Measurements from ENCODE around the gene HS6ST3.

Gene HS6ST3

DNA sequence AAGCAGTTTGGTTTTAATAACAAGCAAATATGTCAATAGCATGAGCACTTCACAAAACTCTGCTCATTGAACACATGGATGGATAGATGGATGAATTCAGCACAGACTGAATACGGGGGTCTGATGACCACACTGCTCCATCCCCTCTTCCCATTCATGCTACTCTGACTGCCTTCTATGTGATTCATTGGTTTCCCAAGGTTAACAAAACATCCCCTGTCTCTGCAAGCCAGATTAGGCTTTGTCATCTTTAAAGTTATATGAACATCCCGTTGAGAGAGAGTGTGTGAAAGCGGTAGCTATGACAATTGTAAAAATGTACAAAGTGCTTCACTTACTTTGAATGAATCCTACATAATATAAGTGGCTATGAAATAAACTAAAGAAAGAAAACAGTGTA lies 651.9 kb downstream of the HS6ST3 start:
- TF ChIP-seq YY1 (IDR thresholded peaks at IDR 0.05; ENCODE audit: low read depth), result no peak
- TF ChIP-seq TAF1 (IDR thresholded peaks at IDR 0.05; ENCODE audit: low read depth), result no peak
- no peak for TF ChIP-seq CEBPB (IDR thresholded peaks at IDR 0.05)
- TF ChIP-seq EGR1 (IDR thresholded peaks at IDR 0.05), result no peak
- TF ChIP-seq, protein P1, sequence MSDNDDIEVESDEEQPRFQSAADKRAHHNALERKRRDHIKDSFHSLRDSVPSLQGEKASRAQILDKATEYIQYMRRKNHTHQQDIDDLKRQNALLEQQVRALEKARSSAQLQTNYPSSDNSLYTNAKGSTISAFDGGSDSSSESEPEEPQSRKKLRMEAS (IDR thresholded peaks at IDR 0.05), result no peak
- no peak for TF ChIP-seq TEAD4 (IDR thresholded peaks at IDR 0.05)
- TF ChIP-seq USF1 (IDR thresholded peaks at IDR 0.05), result no peak
- TF ChIP-seq CREB1 (IDR thresholded peaks at IDR 0.05; ENCODE audit: low read depth), result no peak
- TF ChIP-seq RAD21 (IDR thresholded peaks at IDR 0.05; ENCODE audit: low read depth), result no peak
- no peak for TF ChIP-seq ZBTB7A (IDR thresholded peaks at IDR 0.05; ENCODE audit: low read depth)
- no peak for TF ChIP-seq TCF12 (IDR thresholded peaks at IDR 0.05; ENCODE audit: low read depth)
- no peak for TF ChIP-seq EP300 (IDR thresholded peaks at IDR 0.05; ENCODE audit: borderline replicate concordance)
- TF ChIP-seq NFIC (IDR thresholded peaks at IDR 0.05), result no peak
- TF ChIP-seq, protein P2, sequence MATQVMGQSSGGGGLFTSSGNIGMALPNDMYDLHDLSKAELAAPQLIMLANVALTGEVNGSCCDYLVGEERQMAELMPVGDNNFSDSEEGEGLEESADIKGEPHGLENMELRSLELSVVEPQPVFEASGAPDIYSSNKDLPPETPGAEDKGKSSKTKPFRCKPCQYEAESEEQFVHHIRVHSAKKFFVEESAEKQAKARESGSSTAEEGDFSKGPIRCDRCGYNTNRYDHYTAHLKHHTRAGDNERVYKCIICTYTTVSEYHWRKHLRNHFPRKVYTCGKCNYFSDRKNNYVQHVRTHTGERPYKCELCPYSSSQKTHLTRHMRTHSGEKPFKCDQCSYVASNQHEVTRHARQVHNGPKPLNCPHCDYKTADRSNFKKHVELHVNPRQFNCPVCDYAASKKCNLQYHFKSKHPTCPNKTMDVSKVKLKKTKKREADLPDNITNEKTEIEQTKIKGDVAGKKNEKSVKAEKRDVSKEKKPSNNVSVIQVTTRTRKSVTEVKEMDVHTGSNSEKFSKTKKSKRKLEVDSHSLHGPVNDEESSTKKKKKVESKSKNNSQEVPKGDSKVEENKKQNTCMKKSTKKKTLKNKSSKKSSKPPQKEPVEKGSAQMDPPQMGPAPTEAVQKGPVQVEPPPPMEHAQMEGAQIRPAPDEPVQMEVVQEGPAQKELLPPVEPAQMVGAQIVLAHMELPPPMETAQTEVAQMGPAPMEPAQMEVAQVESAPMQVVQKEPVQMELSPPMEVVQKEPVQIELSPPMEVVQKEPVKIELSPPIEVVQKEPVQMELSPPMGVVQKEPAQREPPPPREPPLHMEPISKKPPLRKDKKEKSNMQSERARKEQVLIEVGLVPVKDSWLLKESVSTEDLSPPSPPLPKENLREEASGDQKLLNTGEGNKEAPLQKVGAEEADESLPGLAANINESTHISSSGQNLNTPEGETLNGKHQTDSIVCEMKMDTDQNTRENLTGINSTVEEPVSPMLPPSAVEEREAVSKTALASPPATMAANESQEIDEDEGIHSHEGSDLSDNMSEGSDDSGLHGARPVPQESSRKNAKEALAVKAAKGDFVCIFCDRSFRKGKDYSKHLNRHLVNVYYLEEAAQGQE (IDR thresholded peaks at IDR 0.05; ENCODE audit: low read depth), result no peak
- TF ChIP-seq FOXM1 (IDR thresholded peaks at IDR 0.05; ENCODE audit: borderline replicate concordance, low read depth), result no peak

DNA sequence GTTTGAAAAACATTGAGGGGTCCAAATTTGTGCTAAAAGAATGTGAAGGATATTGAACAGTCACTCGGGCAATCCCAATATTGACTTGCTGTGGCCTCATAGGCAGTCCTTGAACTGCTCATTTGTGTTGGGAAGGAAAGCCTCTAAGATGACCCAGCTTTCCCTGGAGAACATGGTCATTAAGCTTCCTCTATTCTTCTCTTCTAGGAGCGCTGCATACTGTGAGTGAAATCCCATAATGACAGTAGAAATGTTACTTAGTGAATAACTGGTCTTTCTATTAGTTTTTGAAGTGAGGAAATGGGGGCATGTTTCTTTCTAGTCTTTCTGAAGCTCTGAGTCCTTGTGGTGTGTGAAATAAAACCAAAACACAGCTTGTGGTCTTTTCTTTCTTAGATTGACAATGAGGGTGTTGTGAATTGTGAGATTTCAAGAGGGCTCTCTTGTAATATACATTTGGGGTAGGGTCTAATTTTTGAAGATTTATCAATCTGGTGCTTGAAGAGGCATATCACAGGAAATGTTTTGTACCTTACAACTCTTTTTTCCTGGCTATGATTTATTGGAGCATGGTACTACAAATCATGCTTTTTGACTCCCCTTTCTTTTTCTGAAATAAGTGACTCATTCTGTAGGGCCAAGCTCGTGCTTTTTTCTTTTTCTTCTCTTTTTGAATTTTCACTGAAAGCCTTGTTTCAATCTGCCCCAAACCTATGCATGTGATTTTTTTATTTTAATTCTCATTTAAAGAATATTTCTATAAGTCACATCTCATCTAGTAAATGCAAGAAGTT lies 653.6 kb downstream of the HS6ST3 start:
- no peak for TF ChIP-seq EGR1 (IDR thresholded peaks at IDR 0.05)
- TF ChIP-seq EP300 (IDR thresholded peaks at IDR 0.05; ENCODE audit: borderline replicate concordance), result no peak
- TF ChIP-seq CREB1 (IDR thresholded peaks at IDR 0.05; ENCODE audit: low read depth), result no peak
- TF ChIP-seq USF1 (IDR thresholded peaks at IDR 0.05), result no peak
- no peak for TF ChIP-seq TAF1 (IDR thresholded peaks at IDR 0.05; ENCODE audit: low read depth)
- TF ChIP-seq, protein P2 (IDR thresholded peaks at IDR 0.05; ENCODE audit: low read depth), result no peak
- TF ChIP-seq TEAD4 (IDR thresholded peaks at IDR 0.05), result no peak
- no peak for TF ChIP-seq FOXM1 (IDR thresholded peaks at IDR 0.05; ENCODE audit: borderline replicate concordance, low read depth)
- no peak for TF ChIP-seq RAD21 (IDR thresholded peaks at IDR 0.05; ENCODE audit: low read depth)
- TF ChIP-seq ZBTB7A (IDR thresholded peaks at IDR 0.05; ENCODE audit: low read depth), result no peak
- no peak for TF ChIP-seq TCF12 (IDR thresholded peaks at IDR 0.05; ENCODE audit: low read depth)
- TF ChIP-seq YY1 (IDR thresholded peaks at IDR 0.05; ENCODE audit: low read depth), result no peak
- TF ChIP-seq NFIC (IDR thresholded peaks at IDR 0.05), result no peak
- no peak for TF ChIP-seq CEBPB (IDR thresholded peaks at IDR 0.05)
- TF ChIP-seq, protein P1 (IDR thresholded peaks at IDR 0.05), result no peak

DNA sequence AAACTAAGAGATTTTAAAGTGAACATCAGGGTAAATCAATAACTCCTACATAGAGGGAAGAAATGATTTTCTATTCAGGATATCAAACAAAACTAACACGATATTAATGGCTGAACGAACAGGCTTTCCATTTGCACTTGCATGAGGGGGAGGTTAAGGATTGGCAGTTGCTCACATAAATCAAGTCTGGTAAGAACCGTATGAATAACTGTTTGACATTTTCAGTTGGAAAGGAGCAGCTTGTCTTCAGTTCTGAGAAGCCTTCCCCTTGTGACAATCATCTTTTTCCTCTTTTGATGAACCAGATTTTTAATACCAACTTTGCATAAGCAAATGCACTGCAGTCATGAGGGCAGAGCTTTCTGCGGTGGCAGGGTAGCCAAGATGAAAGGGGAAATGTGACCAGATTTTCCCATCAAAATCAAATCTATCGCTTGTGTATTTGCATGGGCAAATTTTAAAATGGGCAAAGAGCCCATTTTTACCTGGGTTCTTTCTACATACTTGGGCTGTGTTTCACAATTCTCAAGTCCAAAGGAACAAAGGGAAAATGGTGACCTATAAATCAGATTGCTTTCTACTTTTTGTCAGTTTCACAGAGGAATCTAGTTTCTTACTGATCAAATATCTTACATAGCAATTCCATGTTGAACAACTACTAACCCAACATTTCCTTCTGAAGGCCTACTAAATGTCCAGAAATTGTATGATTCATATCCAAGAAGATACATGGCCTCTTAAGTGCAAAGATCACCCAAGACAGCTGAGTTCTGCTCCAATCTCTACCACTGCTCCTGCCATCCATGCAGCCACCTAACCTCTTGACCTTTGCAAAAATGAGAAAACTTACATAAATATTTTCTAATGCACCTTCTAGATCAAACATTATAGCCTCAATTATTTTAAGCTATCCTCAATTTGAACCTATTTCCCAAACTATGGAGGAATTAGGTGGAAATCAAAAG lies 654.7 kb downstream of the HS6ST3 start:
- TF ChIP-seq USF1 (IDR thresholded peaks at IDR 0.05) (no peak), FOXM1 (IDR thresholded peaks at IDR 0.05; ENCODE audit: borderline replicate concordance, low read depth) (no peak), ZBTB7A (IDR thresholded peaks at IDR 0.05; ENCODE audit: low read depth) (no peak), CREB1 (IDR thresholded peaks at IDR 0.05; ENCODE audit: low read depth) (no peak), EP300 (IDR thresholded peaks at IDR 0.05; ENCODE audit: borderline replicate concordance) (no peak), CEBPB (IDR thresholded peaks at IDR 0.05) (no peak), TEAD4 (IDR thresholded peaks at IDR 0.05) (no peak), EGR1 (IDR thresholded peaks at IDR 0.05) (no peak)
- TF ChIP-seq, protein P2 (IDR thresholded peaks at IDR 0.05; ENCODE audit: low read depth), result no peak
